ENCODE data around the gene CIAPIN1. TPM values are rescaled to one million over a fixed set of nuclear protein-coding genes. Genes with fewer than 3 reads are reported as not detected.

The CIAPIN1 gene
- total RNA-seq, 2 donors from 2014 or later, result 18.1 to 25.0 TPM

- H3K27ac ChIP-seq, result no peak overlapping the region
- no peak for ATAC-seq (ENCODE audit: insufficient number of reproducible peaks, low FRiP score, low read depth)
- H3K4me1 ChIP-seq (ENCODE audit: control insufficient read depth in 1 of 2, low read depth in 2 of 2), result peaks cover under 1 to 24% of the 10 kb centered on the region in 2 donors
- no peak for DNase-seq (ENCODE audit: low spot score)
- TF ChIP-seq, protein P1, sequence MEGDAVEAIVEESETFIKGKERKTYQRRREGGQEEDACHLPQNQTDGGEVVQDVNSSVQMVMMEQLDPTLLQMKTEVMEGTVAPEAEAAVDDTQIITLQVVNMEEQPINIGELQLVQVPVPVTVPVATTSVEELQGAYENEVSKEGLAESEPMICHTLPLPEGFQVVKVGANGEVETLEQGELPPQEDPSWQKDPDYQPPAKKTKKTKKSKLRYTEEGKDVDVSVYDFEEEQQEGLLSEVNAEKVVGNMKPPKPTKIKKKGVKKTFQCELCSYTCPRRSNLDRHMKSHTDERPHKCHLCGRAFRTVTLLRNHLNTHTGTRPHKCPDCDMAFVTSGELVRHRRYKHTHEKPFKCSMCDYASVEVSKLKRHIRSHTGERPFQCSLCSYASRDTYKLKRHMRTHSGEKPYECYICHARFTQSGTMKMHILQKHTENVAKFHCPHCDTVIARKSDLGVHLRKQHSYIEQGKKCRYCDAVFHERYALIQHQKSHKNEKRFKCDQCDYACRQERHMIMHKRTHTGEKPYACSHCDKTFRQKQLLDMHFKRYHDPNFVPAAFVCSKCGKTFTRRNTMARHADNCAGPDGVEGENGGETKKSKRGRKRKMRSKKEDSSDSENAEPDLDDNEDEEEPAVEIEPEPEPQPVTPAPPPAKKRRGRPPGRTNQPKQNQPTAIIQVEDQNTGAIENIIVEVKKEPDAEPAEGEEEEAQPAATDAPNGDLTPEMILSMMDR (IDR thresholded peaks at IDR 0.05), result no peak
- H3K9me3 ChIP-seq, result no peaks in the 10 kb centered on the region
- no peak overlapping the region for H3K4me3 ChIP-seq
- H3K36me3 ChIP-seq, result peaks cover 67% of the 10 kb centered on the region
- no peaks in the 10 kb centered on the region for H3K27me3 ChIP-seq (replicated peaks; ENCODE audit: insufficient read depth)
These were observed 24.9 kb upstream of the CIAPIN1 start for GRCh38 chr16:57471852-57472664.

DNA sequence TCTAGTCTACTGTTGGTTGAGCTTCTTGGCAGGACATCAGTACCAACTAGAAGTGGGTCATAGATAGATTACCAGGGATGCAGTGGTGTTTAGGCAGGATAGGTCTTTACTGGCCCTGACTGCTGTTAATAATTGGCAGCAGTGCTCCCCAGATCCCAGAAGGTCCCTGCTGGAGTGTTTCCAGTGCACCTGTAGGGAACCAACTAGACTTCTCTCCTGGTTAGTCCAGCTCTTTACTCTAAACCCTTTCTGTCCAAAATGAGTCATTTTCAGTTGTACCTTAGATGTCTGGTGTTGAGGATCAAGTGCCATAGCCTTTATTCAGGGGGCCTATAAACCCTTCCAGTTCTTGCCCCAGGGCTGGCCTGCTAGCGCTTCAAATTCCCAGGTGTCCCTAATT is 24.0 kb upstream of the CIAPIN1 start:
- Histone ChIP-seq H3K27me3 (replicated peaks; ENCODE audit: insufficient read depth) (no peaks in the 10 kb centered on the region), H3K9me3 (no peaks in the 10 kb centered on the region), H3K4me3 (no peak overlapping the region), H3K4me1 (ENCODE audit: control insufficient read depth in 1 of 2, low read depth in 2 of 2) (peaks cover 0 to 15% of the 10 kb centered on the region in 2 donors), H3K27ac (peak overlapping the region in 1 of 2 donors; percentile 30), H3K36me3 (peaks cover 71% of the 10 kb centered on the region)
- no peak for ATAC-seq (ENCODE audit: insufficient number of reproducible peaks, low FRiP score, low read depth)
- TF ChIP-seq, protein P1 (IDR thresholded peaks at IDR 0.05), result no peak
- DNase-seq (ENCODE audit: low spot score), result no peak

DNA sequence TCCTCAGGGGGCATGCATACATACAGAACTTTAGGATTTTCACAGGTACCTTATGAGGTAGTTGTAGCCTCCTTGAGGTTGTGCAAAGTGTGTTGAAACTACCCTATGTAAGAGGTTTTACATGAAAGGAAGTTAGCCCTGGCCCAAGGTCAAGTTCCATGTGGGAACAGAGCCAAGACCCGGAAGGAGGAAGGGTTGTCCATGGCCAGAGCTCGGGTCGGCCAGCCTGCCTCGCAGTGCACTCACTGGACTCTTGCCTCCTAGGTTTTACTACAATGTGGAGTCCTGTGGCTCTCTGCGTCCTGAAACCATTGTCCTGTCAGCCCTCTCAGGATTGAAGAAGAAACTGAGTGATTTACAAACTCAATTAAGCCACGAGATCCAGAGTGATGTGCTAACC is 23.5 kb upstream of the CIAPIN1 start:
- TF ChIP-seq, protein P1 (IDR thresholded peaks at IDR 0.05), result no peak

GRCh38 chr16:57469917-57470470 is 22.8 kb upstream of the CIAPIN1 start:
- Histone ChIP-seq H3K4me3 (no peak overlapping the region), H3K4me1 (ENCODE audit: control insufficient read depth in 1 of 2, low read depth in 2 of 2) (peaks cover 0 to 11% of the 10 kb centered on the region in 2 donors), H3K27ac (no peak overlapping the region), H3K9me3 (no peaks in the 10 kb centered on the region), H3K36me3 (peaks cover 73% of the 10 kb centered on the region), H3K27me3 (replicated peaks; ENCODE audit: insufficient read depth) (no peaks in the 10 kb centered on the region)
- no peak for ATAC-seq (ENCODE audit: insufficient number of reproducible peaks, low FRiP score, low read depth)
- TF ChIP-seq, protein P1 (IDR thresholded peaks at IDR 0.05), result no peak
- no peak for DNase-seq (ENCODE audit: low spot score)

More for the DNA sequence above, 23.5 kb upstream of the CIAPIN1 start:
- no peaks in the 10 kb centered on the region for H3K27me3 ChIP-seq (replicated peaks; ENCODE audit: insufficient read depth)
- no peaks in the 10 kb centered on the region for H3K9me3 ChIP-seq
- DNase-seq (ENCODE audit: low spot score) (no peak), ATAC-seq (ENCODE audit: insufficient number of reproducible peaks, low FRiP score, low read depth) (no peak)
- H3K4me1 ChIP-seq (ENCODE audit: control insufficient read depth in 1 of 2, low read depth in 2 of 2), result peaks cover 0 to 10% of the 10 kb centered on the region in 2 donors
- peaks cover 76% of the 10 kb centered on the region for H3K36me3 ChIP-seq
- no peak overlapping the region for H3K4me3 ChIP-seq
- H3K27ac ChIP-seq, result peak overlapping the region in 1 of 2 donors; percentile 30

DNA sequence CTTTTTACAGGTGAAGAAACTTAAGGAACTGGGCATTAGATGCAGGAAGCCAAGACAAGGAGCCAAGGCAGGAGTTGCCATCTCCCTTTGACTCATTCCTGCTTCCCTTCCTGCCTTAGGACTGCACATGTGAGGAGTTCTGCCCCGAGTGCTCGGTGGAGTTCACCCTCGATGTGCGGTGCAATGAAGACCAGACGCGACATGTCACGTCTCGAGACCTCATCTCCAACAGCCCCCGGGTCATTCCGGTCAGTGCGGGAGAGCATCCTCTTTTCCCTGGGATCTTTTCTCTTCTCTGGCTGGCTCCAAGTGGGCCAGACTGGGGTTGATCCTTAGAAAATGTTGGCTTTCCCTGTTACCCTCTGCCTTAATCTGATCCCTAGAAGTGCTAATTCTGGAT is 21.9 kb upstream of the CIAPIN1 start:
- DNase-seq (ENCODE audit: low spot score) (no peak), ATAC-seq (ENCODE audit: insufficient number of reproducible peaks, low FRiP score, low read depth) (no peak)
- peaks cover 69% of the 10 kb centered on the region for H3K36me3 ChIP-seq

More for the DNA sequence above, 21.9 kb upstream of the CIAPIN1 start:
- H3K27ac ChIP-seq, result no peak overlapping the region
- H3K27me3 ChIP-seq (replicated peaks; ENCODE audit: insufficient read depth), result no peaks in the 10 kb centered on the region
- peaks cover 3 to 18% of the 10 kb centered on the region in 2 donors for H3K4me1 ChIP-seq (ENCODE audit: control insufficient read depth in 1 of 2, low read depth in 2 of 2)
- no peaks in the 10 kb centered on the region for H3K9me3 ChIP-seq
- TF ChIP-seq, protein P1 (IDR thresholded peaks at IDR 0.05), result no peak
- no peak overlapping the region for H3K4me3 ChIP-seq
